ENCODE results near the gene DEUP1. TPM values are rescaled to one million over a fixed set of nuclear protein-coding genes. Genes with fewer than 3 reads are reported as not detected.

The DEUP1 gene
- total and polyA plus RNA-seq, 2 experiments from 2014 or later = 0.27 to 0.28 TPM

Other genes with a start within 250 kb of the DEUP1 start
- 16.2 and 26.2 TPM in 2 replicates for gene SLC36A4, start 132.8 kb upstream of the DEUP1 start, total RNA-seq
- gene SLC36A4, start 132.8 kb upstream of the DEUP1 start, polyA plus RNA-seq = 56.8 and 71.2 TPM in 2 replicates
- 62.9 and 72.9 TPM in 2 replicates for gene SMCO4, start 212.6 kb downstream of the DEUP1 start, total RNA-seq
- 85.4 and 101 TPM in 2 replicates for gene SMCO4, start 212.6 kb downstream of the DEUP1 start, polyA plus RNA-seq